GM23338 (cell line): Measurements from ENCODE around the gene NT5M. TPM values are rescaled to one million over a fixed set of nuclear protein-coding genes. Genes with fewer than 3 reads are reported as not detected.

Experiments
- ATAC-seq: fragments of 200-7000 bp; cut with Tn5 transposase; 3 replicates; pipeline ENCODE4 v1.9.1; 2020
- DNase-seq: peaks from one replicate; pipeline ENCODE4 v3.0.0-alpha.2; 2015; ENCODE audit warnings: low spot score
- H2AFZ ChIP-seq: fragments of 200-600 bp; sonication (generic); 2 replicates; pipeline ENCODE4 v1.8.0; 2016; ENCODE audit warnings: antibody characterized with exemption, mild to moderate bottlenecking, moderate library complexity
- H3F3A ChIP-seq: fragments of 200-600 bp; sonication (generic); replicated peaks from 2 replicates; pipeline ENCODE4 v1.8.0; 2017; ENCODE audit warnings: antibody characterized with exemption, mixed run types, low read depth
- H3K27ac ChIP-seq: fragments of 200-600 bp; sonication (generic); 2 replicates; pipeline ENCODE4 v1.6.1; 2016; ENCODE audit warnings: low read depth
- H3K27me3 ChIP-seq: fragments of 200-600 bp; sonication (generic); 2 replicates; pipeline ENCODE4 v1.8.0; 2016; ENCODE audit warnings: mild to moderate bottlenecking, mixed run types, moderate library complexity; ENCODE audit not compliant: insufficient read depth
- H3K36me3 ChIP-seq: fragments of 200-600 bp; sonication (generic); 2 replicates; pipeline ENCODE4 v1.8.0; 2016; ENCODE audit warnings: mild to moderate bottlenecking; ENCODE audit not compliant: insufficient read depth
- H3K4me1 ChIP-seq: fragments of 200-600 bp; sonication (generic); 2 replicates; pipeline ENCODE4 v1.8.0; 2016; ENCODE audit warnings: mild to moderate bottlenecking, moderate library complexity; ENCODE audit not compliant: insufficient read depth
- H3K4me2 ChIP-seq: fragments of 200-600 bp; sonication (generic); 2 replicates; pipeline ENCODE4 v1.7.1; 2017; ENCODE audit warnings: mixed run types
- H3K4me3 ChIP-seq: fragments of 200-600 bp; sonication (generic); 2 replicates; pipeline ENCODE4 v1.6.1; 2016; ENCODE audit warnings: mixed run types
- H3K79me2 ChIP-seq: fragments of 200-600 bp; sonication (generic); replicated peaks from 2 replicates; pipeline ENCODE4 v1.8.0; 2017; ENCODE audit warnings: mild to moderate bottlenecking; ENCODE audit not compliant: insufficient read depth
- H3K9me2 ChIP-seq: fragments of 200-600 bp; sonication (generic); 2 replicates; pipeline ENCODE4 v1.8.0; 2017; ENCODE audit not compliant: insufficient read depth
- H4K20me1 ChIP-seq: fragments of 200-600 bp; sonication (generic); replicated peaks from 2 replicates; pipeline ENCODE4 v1.8.0; 2017; ENCODE audit warnings: mild to moderate bottlenecking; ENCODE audit not compliant: insufficient read depth
- H3K27ac Mint-ChIP-seq: 2 replicates; pipeline ENCODE4 v1.8.0; 2020; ENCODE audit warnings: inconsistent platforms, mild to moderate bottlenecking, moderate library complexity, mixed read lengths
- H3K27me3 Mint-ChIP-seq: 3 replicates; pipeline ENCODE4 v1.8.0; 2022; ENCODE audit warnings: low read depth, mild to moderate bottlenecking, moderate library complexity, mixed read lengths, inconsistent platforms; ENCODE audit not compliant: insufficient read depth, poor library complexity
- H3K36me3 Mint-ChIP-seq: 3 replicates; pipeline ENCODE4 v1.8.0; 2021; ENCODE audit warnings: low read depth, mild to moderate bottlenecking, inconsistent platforms, moderate library complexity, mixed read lengths
- H3K4me1 Mint-ChIP-seq: 3 replicates; pipeline ENCODE4 v1.8.0; 2020; ENCODE audit warnings: mild to moderate bottlenecking, inconsistent platforms, mixed read lengths
- H3K4me3 Mint-ChIP-seq: 3 replicates; pipeline ENCODE4 v1.8.0; 2021; ENCODE audit warnings: moderate library complexity, mild to moderate bottlenecking, inconsistent platforms, mixed read lengths
- H3K9me3 Mint-ChIP-seq: 3 replicates; pipeline ENCODE4 v1.8.0; 2020; ENCODE audit warnings: moderate library complexity, mild to moderate bottlenecking, inconsistent platforms, mixed read lengths
- CREB1 ChIP-seq: fragments of 250-450 bp; sonication (Bioruptor Pico); IDR thresholded peaks from 2 replicates; pipeline ENCODE4 v1.5.0; 2020; ENCODE audit warnings: low read depth, mild to moderate bottlenecking, moderate library complexity
- CTCF ChIP-seq, 2 experiments: fragments of 200-600 bp in 1 of 2; sonication (generic) in 1 of 2; conservative IDR thresholded peaks; 2 replicates each; pipeline versions ENCODE4 v1.5.1 to v1.6.1; 2016 to 2017; ENCODE audit warnings: antibody characterized with exemption in 2 of 2, low read depth in 2 of 2, mild to moderate bottlenecking in 2 of 2, moderate library complexity in 1 of 2
- EZH2phosphoT487 ChIP-seq: fragments of 200-600 bp; sonication (generic); IDR thresholded peaks from one replicate; pipeline ENCODE4 v1.8.1; 2018; ENCODE audit warnings: antibody characterized with exemption; ENCODE audit not compliant: unreplicated experiment
- JUNB ChIP-seq: IDR thresholded peaks from one replicate; pipeline ENCODE4 v1.6.1; 2016; ENCODE audit warnings: antibody characterized with exemption; ENCODE audit not compliant: unreplicated experiment
- NANOG ChIP-seq: IDR thresholded peaks from 2 replicates; pipeline ENCODE4 v1.6.1; 2016; ENCODE audit warnings: antibody characterized with exemption, borderline replicate concordance
- POLR2AphosphoS5 ChIP-seq: IDR thresholded peaks from 2 replicates; pipeline ENCODE4 v1.6.1; 2016; ENCODE audit warnings: antibody characterized with exemption, low read depth
- STAT1 ChIP-seq: IDR thresholded peaks from one replicate; pipeline ENCODE4 v1.6.1; 2016; ENCODE audit warnings: antibody characterized with exemption; ENCODE audit not compliant: unreplicated experiment
- ZNF114 ChIP-seq: fragments of 250-450 bp; sonication (Bioruptor Pico); IDR thresholded peaks from 2 replicates; pipeline ENCODE4 v1.5.0; 2020; ENCODE audit warnings: mild to moderate bottlenecking, moderate library complexity
- ZNF331 ChIP-seq: fragments of 250-450 bp; sonication (Bioruptor Pico); IDR thresholded peaks from 2 replicates; pipeline ENCODE4 v1.5.0; 2020; ENCODE audit warnings: low read depth, mild to moderate bottlenecking, moderate library complexity
- ZNF462 ChIP-seq: fragments of 250-450 bp; sonication (Bioruptor Pico); IDR thresholded peaks from 2 replicates; pipeline ENCODE4 v1.5.0; 2020; ENCODE audit warnings: mild to moderate bottlenecking, moderate library complexity
- polyA plus RNA-seq: library from polyadenylated mRNA; unstranded; fragments of >200 nt; fragmentation: Nextera tagmentation; extraction: Ambion mirVana; gene quantifications from 2 replicates; pipeline ENCODE4 v1.2.1, GENCODE V29; 2016
- total RNA-seq: library from RNA; depleted of rRNA; stranded (reverse); fragments of >200 nt; shearing (Covaris generic); gene quantifications from 2 replicates; pipeline ENCODE4 v1.2.3, GENCODE V29; 2014

Gene NT5M
- total and polyA plus RNA-seq, 2 experiments from 2014 or later: 6.0 to 10.6 TPM

- no peaks in the 10 kb centered on the region for H3K4me1 Mint-ChIP-seq
- no peaks in the 10 kb centered on the region for H3K27me3 Mint-ChIP-seq
- no peaks in the 10 kb centered on the region for H3K27me3 ChIP-seq
- DNase-seq (no peak), ATAC-seq (no peak)
- peaks cover 7% of the 10 kb centered on the region for H3K9me3 Mint-ChIP-seq
- H3K9me2 ChIP-seq: no peaks in the 10 kb centered on the region
- H3K4me3 ChIP-seq: no peak overlapping the region
- H3F3A ChIP-seq: no peaks in the 10 kb centered on the region
- H3K4me3 Mint-ChIP-seq: no peak overlapping the region
- no peaks in the 10 kb centered on the region for H3K36me3 ChIP-seq
- no peaks in the 10 kb centered on the region for H3K4me1 ChIP-seq
- H4K20me1 ChIP-seq: no peaks in the 10 kb centered on the region
- no peaks in the 10 kb centered on the region for H3K36me3 Mint-ChIP-seq
- H3K27ac ChIP-seq: no peak overlapping the region
- no peak for TF ChIP-seq POLR2AphosphoS5
- no peak for TF ChIP-seq STAT1
- TF ChIP-seq ZNF331 (CRISPR knock-in tag): no peak
- TF ChIP-seq EZH2phosphoT487: no peak
- no peak for TF ChIP-seq NANOG
- no peak for TF ChIP-seq ZNF462 (CRISPR knock-in tag)
- TF ChIP-seq CREB1 (CRISPR knock-in tag): no peak
- no peak for TF ChIP-seq CTCF (conservative IDR thresholded peaks at IDR 0.05; ENCODE audit: low read depth in 2 of 2)
- TF ChIP-seq ZNF114: no peak
- no peak for TF ChIP-seq JUNB
- no peak overlapping the region for H3K27ac Mint-ChIP-seq
- no peak overlapping the region for H2AFZ ChIP-seq
- H3K79me2 ChIP-seq: no peaks in the 10 kb centered on the region
- H3K4me2 ChIP-seq: no peak overlapping the region
Observed at GRCh38 chr17:17393976-17394375, 90.8 kb downstream of the NT5M start.
